ENCODE data around the gene THRAP3.
A peak's percentile ranks its signal among the peaks of the same experiment; 100 is the strongest.
"Not testable (repeated sequence)": the region's sequence is repeated elsewhere in the genome, so short reads cannot be mapped to it uniquely, and the experiment has no call there.

Gene THRAP3

GRCh38 chr1:36223381-36223995, 755 bp upstream of the THRAP3 start:
- Mint-ChIP-seq H3K27me3 (no peaks in the 10 kb centered on the region), H3K36me3 (peaks cover 7% of the 10 kb centered on the region), H3K9me3 (ENCODE audit: low read depth) (no peaks in the 10 kb centered on the region), H3K27ac (peak overlapping the region; percentile 99), H3K4me1 (ENCODE audit: low read depth) (peaks cover 31% of the 10 kb centered on the region), H3K4me3 (peak overlapping the region; percentile 99)

- no peaks in the 10 kb centered on the region for H3K9me3 Mint-ChIP-seq (ENCODE audit: low read depth)
- H3K27me3 Mint-ChIP-seq = no peaks in the 10 kb centered on the region
- peaks cover 35% of the 10 kb centered on the region for H3K4me1 Mint-ChIP-seq (ENCODE audit: low read depth)
- peaks cover 7% of the 10 kb centered on the region for H3K36me3 Mint-ChIP-seq
- H3K27ac Mint-ChIP-seq = peak overlapping the region; percentile 99
- peak overlapping the region; percentile 99 for H3K4me3 Mint-ChIP-seq
Measured at GRCh38 chr1:36224537-36225282, 467 bp downstream of the THRAP3 start.

- H3K27ac Mint-ChIP-seq = peak overlapping the region; percentile 99
- H3K36me3 Mint-ChIP-seq = peaks cover 7% of the 10 kb centered on the region
- H3K4me3 Mint-ChIP-seq = peak overlapping the region; percentile 99
- no peaks in the 10 kb centered on the region for H3K27me3 Mint-ChIP-seq
- peaks cover 36% of the 10 kb centered on the region for H3K4me1 Mint-ChIP-seq (ENCODE audit: low read depth)
- no peaks in the 10 kb centered on the region for H3K9me3 Mint-ChIP-seq (ENCODE audit: low read depth)
Measured at GRCh38 chr1:36225283-36225899, 1.1 kb downstream of the THRAP3 start.

- H3K27ac Mint-ChIP-seq; H3K27me3 Mint-ChIP-seq; H3K9me3 Mint-ChIP-seq (ENCODE audit: low read depth); H3K36me3 Mint-ChIP-seq; H3K4me3 Mint-ChIP-seq: not testable (repeated sequence)
- peaks cover 64% of the 10 kb centered on the region for H3K4me1 Mint-ChIP-seq (ENCODE audit: low read depth)
Measured at GRCh38 chr1:36230279-36230678, 6.0 kb downstream of the THRAP3 start.

GRCh38 chr1:36231191-36231590, 6.9 kb downstream of the THRAP3 start:
- H3K4me1 Mint-ChIP-seq (ENCODE audit: low read depth) = peaks cover 61% of the 10 kb centered on the region

GRCh38 chr1:36232212-36233095, 8.2 kb downstream of the THRAP3 start:
- Mint-ChIP-seq H3K27me3 (no peaks in the 10 kb centered on the region), H3K27ac (no peak overlapping the region), H3K36me3 (peaks cover 2% of the 10 kb centered on the region), H3K4me3 (peak overlapping the region; percentile 21), H3K9me3 (ENCODE audit: low read depth) (no peaks in the 10 kb centered on the region), H3K4me1 (ENCODE audit: low read depth) (peaks cover 61% of the 10 kb centered on the region)

More at GRCh38 chr1:36231191-36231590, 6.9 kb downstream of the THRAP3 start:
- Mint-ChIP-seq H3K9me3 (ENCODE audit: low read depth) (no peaks in the 10 kb centered on the region), H3K4me3 (no peak overlapping the region), H3K27me3 (no peaks in the 10 kb centered on the region), H3K27ac (no peak overlapping the region), H3K36me3 (peaks cover 3% of the 10 kb centered on the region)

GRCh38 chr1:36236302-36236701, 12.1 kb downstream of the THRAP3 start:
- Mint-ChIP-seq H3K4me3 (peak overlapping the region; percentile 2), H3K9me3 (ENCODE audit: low read depth) (no peaks in the 10 kb centered on the region)

GRCh38 chr1:36238433-36238832, 14.2 kb downstream of the THRAP3 start:
- H3K4me3 Mint-ChIP-seq = no peak overlapping the region
- H3K36me3 Mint-ChIP-seq = peaks cover 7% of the 10 kb centered on the region
- H3K4me1 Mint-ChIP-seq (ENCODE audit: low read depth) = peaks cover 47% of the 10 kb centered on the region
- H3K9me3 Mint-ChIP-seq (ENCODE audit: low read depth) = no peaks in the 10 kb centered on the region
- no peaks in the 10 kb centered on the region for H3K27me3 Mint-ChIP-seq
- peak overlapping the region; percentile 75 for H3K27ac Mint-ChIP-seq

More at GRCh38 chr1:36236302-36236701, 12.1 kb downstream of the THRAP3 start:
- no peaks in the 10 kb centered on the region for H3K27me3 Mint-ChIP-seq
- H3K36me3 Mint-ChIP-seq = peaks cover 7% of the 10 kb centered on the region
- peak overlapping the region; percentile 81 for H3K27ac Mint-ChIP-seq
- H3K4me1 Mint-ChIP-seq (ENCODE audit: low read depth) = peaks cover 59% of the 10 kb centered on the region

- no peaks in the 10 kb centered on the region for H3K27me3 Mint-ChIP-seq
- no peak overlapping the region for H3K27ac Mint-ChIP-seq
- H3K4me3 Mint-ChIP-seq = no peak overlapping the region
- peaks cover 42% of the 10 kb centered on the region for H3K4me1 Mint-ChIP-seq (ENCODE audit: low read depth)
- H3K9me3 Mint-ChIP-seq (ENCODE audit: low read depth) = no peaks in the 10 kb centered on the region
- H3K36me3 Mint-ChIP-seq = peaks cover 7% of the 10 kb centered on the region
Measured at GRCh38 chr1:36239941-36240637, 15.8 kb downstream of the THRAP3 start.

- Mint-ChIP-seq H3K36me3 (peaks cover 3% of the 10 kb centered on the region), H3K27me3 (no peaks in the 10 kb centered on the region), H3K9me3 (ENCODE audit: low read depth) (no peaks in the 10 kb centered on the region), H3K4me1 (ENCODE audit: low read depth) (peaks cover 52% of the 10 kb centered on the region), H3K4me3 (no peak overlapping the region), H3K27ac (peak overlapping the region; percentile 46)
Measured at GRCh38 chr1:36247538-36247937, 23.3 kb downstream of the THRAP3 start.

- Mint-ChIP-seq H3K9me3 (ENCODE audit: low read depth) (no peaks in the 10 kb centered on the region), H3K27ac (peak overlapping the region; percentile 22), H3K4me3 (no peak overlapping the region), H3K36me3 (peaks cover 3% of the 10 kb centered on the region), H3K4me1 (ENCODE audit: low read depth) (peaks cover 59% of the 10 kb centered on the region), H3K27me3 (no peaks in the 10 kb centered on the region)
Measured at GRCh38 chr1:36248250-36248894, 24.1 kb downstream of the THRAP3 start.

- Mint-ChIP-seq H3K4me3 (no peak overlapping the region), H3K4me1 (ENCODE audit: low read depth) (peaks cover 69% of the 10 kb centered on the region), H3K36me3 (no peaks in the 10 kb centered on the region), H3K27ac (peak overlapping the region; percentile 41), H3K9me3 (ENCODE audit: low read depth) (no peaks in the 10 kb centered on the region), H3K27me3 (no peaks in the 10 kb centered on the region)
Measured at GRCh38 chr1:36251794-36252481, 27.7 kb downstream of the THRAP3 start.

- H3K9me3 Mint-ChIP-seq (ENCODE audit: low read depth); H3K4me3 Mint-ChIP-seq; H3K27ac Mint-ChIP-seq; H3K27me3 Mint-ChIP-seq; H3K36me3 Mint-ChIP-seq: not testable (repeated sequence)
- H3K4me1 Mint-ChIP-seq (ENCODE audit: low read depth) = peaks cover 73% of the 10 kb centered on the region
Measured at GRCh38 chr1:36252482-36252824, 28.2 kb downstream of the THRAP3 start.
